H1 (cell line): ENCODE measurements around the gene MARS1. TPM values are rescaled to one million over a fixed set of nuclear protein-coding genes. Genes with fewer than 3 reads are reported as not detected.

Source experiments
- CTCF ChIA-PET: fragments of 300-600 bp; sonication (Branson Sonifier 250); formaldehyde crosslinking; loops from one replicate; lab custom pipeline; 2021; ENCODE audit not compliant: partially characterized antibody; lab: Charles Lee
- POLR2A ChIA-PET: fragments of 300-600 bp; sonication (Branson Sonifier 250); formaldehyde crosslinking; loops from one replicate; lab custom pipeline; 2021; ENCODE audit warnings: inconsistent platforms; ENCODE audit not compliant: partially characterized antibody; lab: Charles Lee
- DNase-seq, 2 experiments: peaks; one replicate each; pipeline versions ENCODE4 v3.0.0 to v3.0.0-alpha.2; 2010 to 2022; ENCODE audit warnings: low spot score in 2 of 2, low read depth in 1 of 2, mixed read lengths in 1 of 2
- FAIRE-seq: peaks from 2 replicates; lab custom pipeline; 2011; peaks lifted over from hg19 to GRCh38; lab: Jason Lieb, UNC
- H2AFZ ChIP-seq: 2 replicates; pipeline ENCODE4 v1.8.1; 2012; ENCODE audit warnings: low read length, inconsistent platforms
- H2AK5ac ChIP-seq: 2 replicates; pipeline ENCODE4 v1.6.1; 2013; ENCODE audit warnings: low read depth, low read length
- H2BK120ac ChIP-seq: replicated peaks from 2 replicates; pipeline ENCODE3; 2013; ENCODE audit warnings: low read depth, low read length, inconsistent platforms
- H2BK12ac ChIP-seq: 2 replicates; pipeline ENCODE4 v1.6.1; 2013; ENCODE audit warnings: low read depth, low read length
- H2BK15ac ChIP-seq: 2 replicates; pipeline ENCODE4 v1.6.1; 2013; ENCODE audit warnings: low read length
- H2BK20ac ChIP-seq: 2 replicates; pipeline ENCODE4 v1.6.1; 2013; ENCODE audit warnings: low read length
- H2BK5ac ChIP-seq: 2 replicates; pipeline ENCODE4 v1.6.1; 2013; ENCODE audit warnings: low read depth, low read length
- H3K14ac ChIP-seq: 2 replicates; pipeline ENCODE4 v1.6.1; 2013; ENCODE audit warnings: inconsistent platforms; ENCODE audit not compliant: insufficient read length
- H3K18ac ChIP-seq: 2 replicates; pipeline ENCODE4 v1.6.1; 2013; ENCODE audit warnings: low read length; ENCODE audit errors: extremely low read depth
- H3K23ac ChIP-seq: 2 replicates; pipeline ENCODE4 v1.6.1; 2013; ENCODE audit warnings: inconsistent platforms; ENCODE audit not compliant: insufficient read length
- H3K23me2 ChIP-seq: 2 replicates; pipeline ENCODE4 v1.6.1; 2013; ENCODE audit warnings: low read depth, low read length
- H3K27ac ChIP-seq: 2 replicates; pipeline ENCODE4 v1.6.1; 2011; ENCODE audit warnings: low read depth, low read length, inconsistent platforms
- H3K27me3 ChIP-seq, 4 experiments: replicated peaks in 1 of 4; 1 replicate in 1 of 4; 2 replicates in 3 of 4; pipeline versions ENCODE4 v1.6.1 to v1.8.1; 2011 to 2013; ENCODE audit warnings: low read length in 3 of 4, mild to moderate bottlenecking in 3 of 4, inconsistent platforms in 2 of 4, mixed read lengths in 2 of 4, moderate library complexity in 1 of 4; ENCODE audit not compliant: control insufficient read depth in 3 of 4, insufficient read depth in 3 of 4; ENCODE audit errors: extremely low read depth in 1 of 4
- H3K36me3 ChIP-seq, 4 experiments: 2 replicates each; pipeline versions ENCODE4 v1.6.1 to v1.8.1; 2011 to 2013; ENCODE audit warnings: mild to moderate bottlenecking in 4 of 4, low read length in 3 of 4, moderate library complexity in 2 of 4, control low read depth in 1 of 4, inconsistent platforms in 1 of 4; ENCODE audit not compliant: insufficient read depth in 4 of 4, control insufficient read depth in 2 of 4
- H3K4ac ChIP-seq: replicated peaks from 2 replicates; pipeline ENCODE3; 2013; ENCODE audit warnings: low read length, low read depth, mixed read lengths, inconsistent platforms; ENCODE audit not compliant: insufficient read length
- H3K4me1 ChIP-seq, 4 experiments: replicated peaks in 1 of 4; 1 replicate in 1 of 4; 2 replicates in 3 of 4; pipeline versions ENCODE4 v1.6.1 to v1.8.1; 2011 to 2013; ENCODE audit warnings: low read length in 3 of 4, inconsistent platforms in 2 of 4, mixed read lengths in 1 of 4; ENCODE audit not compliant: insufficient read depth in 4 of 4, control insufficient read depth in 3 of 4
- H3K4me2 ChIP-seq, 2 experiments: 2 replicates each; pipeline versions ENCODE4 v1.6.1 to v1.8.1; 2011 to 2013; ENCODE audit warnings: low read depth in 2 of 2, low read length in 2 of 2, control low read depth in 1 of 2, inconsistent platforms in 1 of 2, mild to moderate bottlenecking in 1 of 2; ENCODE audit not compliant: insufficient read depth in 1 of 2
- H3K4me3 ChIP-seq, 4 experiments: fragments of 200-600, 300-600 bp in 1 of 4; sonication (generic), shearing (Covaris generic), sonication (Bioruptor Twin) in 1 of 4; 2 replicates each; pipeline versions ENCODE4 v1.5.1 to v1.8.1; 2011 to 2016; ENCODE audit warnings: low read length in 4 of 4, low read depth in 3 of 4, control low read depth in 2 of 4, inconsistent platforms in 2 of 4, mild to moderate bottlenecking in 2 of 4, mixed read lengths in 1 of 4, moderate library complexity in 1 of 4; ENCODE audit not compliant: insufficient read depth in 2 of 4; ENCODE audit errors: extremely low read depth in 1 of 4
- H3K56ac ChIP-seq: replicated peaks from 2 replicates; pipeline ENCODE3; 2013; ENCODE audit warnings: low read depth, mild to moderate bottlenecking, mixed read lengths, low read length, inconsistent platforms; ENCODE audit not compliant: insufficient read length
- H3K79me1 ChIP-seq: 2 replicates; pipeline ENCODE4 v1.6.1; 2013; ENCODE audit warnings: low read depth, low read length, control low read depth
- H3K79me2 ChIP-seq, 2 experiments: 2 replicates each; pipeline versions ENCODE4 v1.6.1 to v1.8.1; 2012 to 2013; ENCODE audit warnings: low read length in 2 of 2, mild to moderate bottlenecking in 2 of 2, inconsistent platforms in 1 of 2; ENCODE audit not compliant: insufficient read depth in 2 of 2, control insufficient read depth in 1 of 2
- H3K9ac ChIP-seq, 4 experiments: replicated peaks in 1 of 4; 1 replicate in 1 of 4; 2 replicates in 3 of 4; pipeline versions ENCODE4 v1.6.1 to v1.8.1; 2011 to 2013; ENCODE audit warnings: low read depth in 3 of 4, low read length in 3 of 4, control low read depth in 2 of 4, mild to moderate bottlenecking in 2 of 4, moderate library complexity in 2 of 4, inconsistent platforms in 1 of 4; ENCODE audit errors: extremely low read depth in 1 of 4
- H3K9me3 ChIP-seq, 2 experiments: 2 replicates each; pipeline versions ENCODE4 v1.6.1 to v1.8.1; 2012 to 2013; ENCODE audit warnings: mild to moderate bottlenecking in 2 of 2, moderate library complexity in 2 of 2, control low read depth in 1 of 2, inconsistent platforms in 1 of 2, low read depth in 1 of 2, low read length in 1 of 2, mixed read lengths in 1 of 2; ENCODE audit not compliant: insufficient read depth in 2 of 2
- H4K20me1 ChIP-seq, 2 experiments: replicated peaks in 1 of 2; 2 replicates each; pipeline versions ENCODE3 to v1.8.1; 2011 to 2013; ENCODE audit warnings: inconsistent platforms in 2 of 2, low read length in 2 of 2, mild to moderate bottlenecking in 1 of 2; ENCODE audit not compliant: insufficient read depth in 2 of 2, control insufficient read depth in 1 of 2
- H4K5ac ChIP-seq: 2 replicates; pipeline ENCODE4 v1.6.1; 2013; ENCODE audit warnings: low read length, low read depth, mixed read lengths, inconsistent platforms; ENCODE audit not compliant: insufficient read length
- H4K8ac ChIP-seq: 2 replicates; pipeline ENCODE4 v1.8.0; 2013; ENCODE audit warnings: mild to moderate bottlenecking, moderate library complexity, low read length, inconsistent platforms; ENCODE audit not compliant: insufficient read depth; ENCODE audit errors: extremely low read depth
- H4K91ac ChIP-seq: replicated peaks from 2 replicates; pipeline ENCODE3; 2013; ENCODE audit warnings: low read length, mixed read lengths, inconsistent platforms; ENCODE audit not compliant: insufficient read length
- ASH2L ChIP-seq: fragments of 200-600, 300-600 bp; sonication (generic); IDR thresholded peaks from one replicate; pipeline ENCODE4 v1.7.1; 2017; ENCODE audit warnings: low read length
- WGBS, 2 experiments: shearing (Covaris generic) in 1 of 2; methylation state at CpG; one replicate each; pipeline versions ENCODE4 v1.1.6 to v1.1.7; 2013 to 2015; ENCODE audit warnings: low lambda C conversion rate in 2 of 2, mixed read lengths in 2 of 2, inconsistent platforms in 1 of 2, low coverage in 1 of 2, missing lambda C conversion rate in 1 of 2; ENCODE audit not compliant: insufficient replicate concordance in 2 of 2, insufficient coverage in 1 of 2, insufficient read length in 1 of 2; ENCODE audit errors: extremely low coverage in 1 of 2, missing lambda C conversion rate in 1 of 2; 5-methylcytosine and 5-hydroxymethylcytosine counted together
- polyA plus RNA-seq, 7 experiments: library from polyadenylated mRNA; depleted of rRNA in 3 of 7; stranded (reverse) in 5 of 7; unstranded in 2 of 7; fragments of >200 nt in 5 of 7; fragments of 200-250 nt in 2 of 7; gene quantifications; 1 replicate in 5 of 7; 2 replicates in 1 of 7; 4 replicates in 1 of 7; pipeline versions ENCODE4 v1.2.1 to v1.2.3, GENCODE V29; 2011 to 2013; ENCODE audit warnings: missing spikeins in 2 of 7, mixed read lengths in 2 of 7
- total RNA-seq: library from RNA; stranded (reverse); fragmentation: NEBNext Ultra II Directional; extraction: Animal tissue kit (Norgen Biotek cat#: 25700); gene quantifications from 2 replicates; pipeline ENCODE4 v1.2.1, GENCODE V29; 2021
- TF ChIP-seq, protein P1 (sequence below), 3 experiments: IDR thresholded peaks; 1 replicate in 2 of 3; 2 replicates in 1 of 3; pipeline versions ENCODE4 v1.5.1 to v1.6.1; 2011; ENCODE audit warnings: low read length in 3 of 3, mild to moderate bottlenecking in 3 of 3, inconsistent platforms in 2 of 3, low read depth in 1 of 3, moderate library complexity in 1 of 3; ENCODE audit not compliant: insufficient read depth in 1 of 3; ENCODE audit errors: control extremely low read depth in 1 of 3

The MARS1 gene
- total and polyA plus RNA-seq, 2 of the 8 experiments (the other 6 are each of a cell fraction or from before 2014, with no cell fraction given), result 194 to 407 TPM

DNA sequence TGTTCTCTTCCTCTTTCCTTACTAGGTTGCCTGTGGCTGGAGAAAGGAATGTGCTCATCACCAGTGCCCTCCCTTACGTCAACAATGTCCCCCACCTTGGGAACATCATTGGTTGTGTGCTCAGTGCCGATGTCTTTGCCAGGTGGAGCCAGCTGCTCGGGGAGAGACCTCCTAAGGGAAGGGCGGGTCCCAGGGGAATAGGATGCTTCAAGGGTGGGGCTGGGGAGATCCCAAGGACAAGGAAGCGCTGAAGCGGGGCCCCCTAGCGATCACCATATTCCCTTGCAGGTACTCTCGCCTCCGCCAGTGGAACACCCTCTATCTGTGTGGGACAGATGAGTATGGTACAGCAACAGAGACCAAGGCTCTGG, 10.2 kb downstream of the MARS1 start:
- H2BK5ac ChIP-seq, result no peak overlapping the region; the same call in 1 of the 2 replicates
- FAIRE-seq, result no peak

More for the DNA sequence above, 10.2 kb downstream of the MARS1 start:
- H3K56ac ChIP-seq, result no peak overlapping the region
- H3K4me2 ChIP-seq, result no peak overlapping the region
- no peak overlapping the region for H2AK5ac ChIP-seq
- CTCF ChIA-PET, result interaction anchor here (1.1 to 2.5 kb wide), 4 partner anchors 10 to 21 kb away, joined by 3 to 9 read pairs (median 4); partner anchors contain the start of gene MARS1
- H2BK120ac ChIP-seq, result no peak overlapping the region
- no peak overlapping the region for H2BK20ac ChIP-seq
- POLR2A ChIA-PET, result interaction anchor here (1.0 to 1.5 kb wide), 2 partner anchors 48 to 76 kb away, joined by 3 read pairs; no protein-coding TSS in a partner anchor
- TF ChIP-seq ASH2L, result no peak
- TF ChIP-seq, protein P1, sequence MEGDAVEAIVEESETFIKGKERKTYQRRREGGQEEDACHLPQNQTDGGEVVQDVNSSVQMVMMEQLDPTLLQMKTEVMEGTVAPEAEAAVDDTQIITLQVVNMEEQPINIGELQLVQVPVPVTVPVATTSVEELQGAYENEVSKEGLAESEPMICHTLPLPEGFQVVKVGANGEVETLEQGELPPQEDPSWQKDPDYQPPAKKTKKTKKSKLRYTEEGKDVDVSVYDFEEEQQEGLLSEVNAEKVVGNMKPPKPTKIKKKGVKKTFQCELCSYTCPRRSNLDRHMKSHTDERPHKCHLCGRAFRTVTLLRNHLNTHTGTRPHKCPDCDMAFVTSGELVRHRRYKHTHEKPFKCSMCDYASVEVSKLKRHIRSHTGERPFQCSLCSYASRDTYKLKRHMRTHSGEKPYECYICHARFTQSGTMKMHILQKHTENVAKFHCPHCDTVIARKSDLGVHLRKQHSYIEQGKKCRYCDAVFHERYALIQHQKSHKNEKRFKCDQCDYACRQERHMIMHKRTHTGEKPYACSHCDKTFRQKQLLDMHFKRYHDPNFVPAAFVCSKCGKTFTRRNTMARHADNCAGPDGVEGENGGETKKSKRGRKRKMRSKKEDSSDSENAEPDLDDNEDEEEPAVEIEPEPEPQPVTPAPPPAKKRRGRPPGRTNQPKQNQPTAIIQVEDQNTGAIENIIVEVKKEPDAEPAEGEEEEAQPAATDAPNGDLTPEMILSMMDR (IDR thresholded peaks at IDR 0.05; ENCODE audit: control extremely low read depth in 1 of 3, insufficient read depth in 1 of 3, low read depth in 1 of 3, low read length in 3 of 3), result peak; percentile 23 to 27 (median 26); a peak in 3 of 4 replicates
- TF ChIP-seq, all 59 proteins: peak for 1
- Histone ChIP-seq H3K18ac (no peak overlapping the region), H2BK12ac (no peak overlapping the region), H3K27ac (no peak overlapping the region), H3K79me1 (peaks cover 5% of the 10 kb centered on the region; the same call in 1 of the 2 replicates), H3K4ac (no peak overlapping the region), H3K23ac (no peak overlapping the region), H3K14ac (no peak overlapping the region), H2BK15ac (no peak overlapping the region), H4K20me1 (peaks cover 0 to 2% of the 10 kb centered on the region in 2 experiments), H4K91ac (no peak overlapping the region), H3K9ac (no peak overlapping the region; a peak in 1 of 7 replicates), H4K8ac (no peak overlapping the region), H3K9me3 (no peaks in the 10 kb centered on the region; a peak in 1 of 4 replicates), H3K36me3 (peaks cover 28 to 82% (median 58%) of the 10 kb centered on the region in 4 experiments), H3K4me1 (no peaks in the 10 kb centered on the region), H3K4me3 (no peak overlapping the region), H2AFZ (no peak overlapping the region), H3K23me2 (no peaks in the 10 kb centered on the region), H3K27me3 (no peaks in the 10 kb centered on the region), H4K5ac (no peak overlapping the region), H3K79me2 (peaks cover 0 to 3% of the 10 kb centered on the region in 2 experiments; a peak in 1 of 4 replicates)
- peak in 1 of 2 experiments; percentile 56 for DNase-seq
- 85% methylated on average over 9 of the region's 9 CpGs; no CpG with 5 or more reads in 1 of the 2 experiments for WGBS, 2 experiments
